ENCODE data around the gene TSHZ2.

TSHZ2 gene

DNA sequence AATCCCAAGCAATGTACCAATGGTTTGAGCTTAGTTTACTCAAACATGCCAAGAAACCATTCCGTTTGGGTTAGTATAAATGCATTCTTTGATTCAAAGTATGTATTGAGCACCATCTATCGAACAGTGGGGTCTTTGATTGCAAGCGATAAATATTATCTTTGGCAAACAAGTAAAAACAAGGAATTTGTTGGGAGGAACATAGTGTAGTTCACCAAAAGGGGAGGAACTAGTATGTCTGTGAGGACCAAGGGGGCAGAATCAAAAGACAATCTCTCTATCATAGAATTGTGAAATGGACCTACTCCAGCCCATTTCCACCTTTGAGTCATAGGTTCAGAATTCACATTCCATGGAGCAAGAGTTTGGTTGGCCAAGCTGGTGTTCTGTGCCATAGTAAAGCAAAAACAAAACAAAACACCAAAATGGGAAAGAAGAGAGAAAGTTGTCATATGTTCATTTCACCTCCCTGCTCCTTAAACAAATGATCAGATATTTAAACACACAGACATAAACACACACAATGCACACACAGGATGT, 266.0 kb downstream of the TSHZ2 start:
- POLR2A ChIA-PET, result no interaction called here
- CTCF ChIA-PET, result no interaction called here

GRCh38 chr20:53243152-53243551, 271.0 kb downstream of the TSHZ2 start:
- DNase-seq (ENCODE audit: extremely low spot score), result no peak
- no peak for TF ChIP-seq FOXM1 (IDR thresholded peaks at IDR 0.05; ENCODE audit: borderline replicate concordance)
- no peak for TF ChIP-seq TARDBP (IDR thresholded peaks at IDR 0.05)
- TF ChIP-seq BHLHE40 (IDR thresholded peaks at IDR 0.05; ENCODE audit: borderline replicate concordance), result no peak
- TF ChIP-seq, protein P1, sequence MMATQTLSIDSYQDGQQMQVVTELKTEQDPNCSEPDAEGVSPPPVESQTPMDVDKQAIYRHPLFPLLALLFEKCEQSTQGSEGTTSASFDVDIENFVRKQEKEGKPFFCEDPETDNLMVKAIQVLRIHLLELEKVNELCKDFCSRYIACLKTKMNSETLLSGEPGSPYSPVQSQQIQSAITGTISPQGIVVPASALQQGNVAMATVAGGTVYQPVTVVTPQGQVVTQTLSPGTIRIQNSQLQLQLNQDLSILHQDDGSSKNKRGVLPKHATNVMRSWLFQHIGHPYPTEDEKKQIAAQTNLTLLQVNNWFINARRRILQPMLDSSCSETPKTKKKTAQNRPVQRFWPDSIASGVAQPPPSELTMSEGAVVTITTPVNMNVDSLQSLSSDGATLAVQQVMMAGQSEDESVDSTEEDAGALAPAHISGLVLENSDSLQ (IDR thresholded peaks at IDR 0.05), result no peak
- no peak for TF ChIP-seq L3MBTL2 (conservative IDR thresholded peaks at IDR 0.05)
- no peak for TF ChIP-seq NFRKB (IDR thresholded peaks at IDR 0.05)
- no peak for TF ChIP-seq SP1 (IDR thresholded peaks at IDR 0.05)
- no peak for TF ChIP-seq ARNT (IDR thresholded peaks at IDR 0.05)
- no peak for TF ChIP-seq ZNF384 (IDR thresholded peaks at IDR 0.05)
- TF ChIP-seq ELF4 (IDR thresholded peaks at IDR 0.05), result no peak
- no peak for TF ChIP-seq FOXK2 (IDR thresholded peaks at IDR 0.05)
- TF ChIP-seq CTBP1 (IDR thresholded peaks at IDR 0.05; ENCODE audit: borderline replicate concordance), result no peak
- POLR2A ChIA-PET, result no interaction called here
- CTCF ChIA-PET, result interaction anchor here (0.7 kb wide), 1 partner anchor 610 kb away, joined by 3 read pairs; no protein-coding TSS in a partner anchor

More for the DNA sequence above, 266.0 kb downstream of the TSHZ2 start:
- no peak for DNase-seq (ENCODE audit: extremely low spot score)
- TF ChIP-seq L3MBTL2 (conservative IDR thresholded peaks at IDR 0.05) (no peak), SUZ12 (IDR thresholded peaks at IDR 0.05) (no peak), ELF4 (IDR thresholded peaks at IDR 0.05) (no peak), HDGF (IDR thresholded peaks at IDR 0.05; ENCODE audit: borderline replicate concordance) (no peak), LEF1 (IDR thresholded peaks at IDR 0.05; ENCODE audit: borderline replicate concordance) (no peak), FOXA1 (IDR thresholded peaks at IDR 0.05) (no peak), SP1 (IDR thresholded peaks at IDR 0.05) (no peak), ARNT (IDR thresholded peaks at IDR 0.05) (no peak), FOXK2 (IDR thresholded peaks at IDR 0.05) (no peak)
- TF ChIP-seq, protein P1 (IDR thresholded peaks at IDR 0.05), result no peak

- no peak for DNase-seq (ENCODE audit: extremely low spot score)
- ChIA-PET POLR2A (no interaction called here), CTCF (no interaction called here)
- TF ChIP-seq FOXK2 (IDR thresholded peaks at IDR 0.05) (no peak), SP1 (IDR thresholded peaks at IDR 0.05) (no peak)
Observed at GRCh38 chr20:53244711-53245110, 272.6 kb downstream of the TSHZ2 start.

DNA sequence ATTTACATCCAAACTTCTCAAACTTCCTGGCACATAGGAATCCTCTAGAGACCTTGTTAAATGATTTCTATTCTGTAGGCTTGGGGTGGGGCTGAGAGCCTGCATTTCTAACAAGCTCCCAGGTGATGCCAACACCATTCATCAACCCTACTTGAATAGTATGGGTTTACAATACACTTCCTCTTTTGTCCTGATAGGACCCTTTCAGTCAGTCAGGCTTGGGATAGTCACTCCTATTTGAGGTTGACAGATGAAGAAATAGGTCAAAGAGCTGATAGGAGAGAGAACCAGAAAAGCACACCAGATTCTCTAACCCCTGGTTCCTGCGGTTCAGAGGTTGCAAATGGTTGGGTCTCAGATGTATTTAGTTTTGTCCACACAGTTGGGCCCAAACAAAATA, 273.4 kb downstream of the TSHZ2 start:
- ChIA-PET POLR2A (no interaction called here), CTCF (no interaction called here)
- TF ChIP-seq FOXM1 (IDR thresholded peaks at IDR 0.05; ENCODE audit: borderline replicate concordance) (no peak), ZNF384 (IDR thresholded peaks at IDR 0.05) (no peak), SUZ12 (IDR thresholded peaks at IDR 0.05) (no peak), NFRKB (IDR thresholded peaks at IDR 0.05) (no peak), L3MBTL2 (conservative IDR thresholded peaks at IDR 0.05) (no peak), LEF1 (IDR thresholded peaks at IDR 0.05; ENCODE audit: borderline replicate concordance) (no peak), FOXK2 (IDR thresholded peaks at IDR 0.05) (no peak), ARNT (IDR thresholded peaks at IDR 0.05) (no peak), TARDBP (IDR thresholded peaks at IDR 0.05) (no peak), BHLHE40 (IDR thresholded peaks at IDR 0.05; ENCODE audit: borderline replicate concordance) (no peak), ELF4 (IDR thresholded peaks at IDR 0.05) (no peak), FOXA1 (IDR thresholded peaks at IDR 0.05) (no peak)
- TF ChIP-seq, protein P1 (IDR thresholded peaks at IDR 0.05), result no peak
- DNase-seq (ENCODE audit: extremely low spot score), result no peak

GRCh38 chr20:53247468-53248103, 275.4 kb downstream of the TSHZ2 start:
- ChIA-PET CTCF (no interaction called here), POLR2A (no interaction called here)
- no peak for TF ChIP-seq ELF4 (IDR thresholded peaks at IDR 0.05)
- TF ChIP-seq, protein P1 (IDR thresholded peaks at IDR 0.05), result no peak
- no peak for TF ChIP-seq FOXA1 (IDR thresholded peaks at IDR 0.05)
- no peak for TF ChIP-seq ZNF384 (IDR thresholded peaks at IDR 0.05)
- no peak for TF ChIP-seq HDGF (IDR thresholded peaks at IDR 0.05; ENCODE audit: borderline replicate concordance)
- TF ChIP-seq FOXK2 (IDR thresholded peaks at IDR 0.05), result no peak
- no peak for TF ChIP-seq ARNT (IDR thresholded peaks at IDR 0.05)
- no peak for TF ChIP-seq TARDBP (IDR thresholded peaks at IDR 0.05)
- TF ChIP-seq LEF1 (IDR thresholded peaks at IDR 0.05; ENCODE audit: borderline replicate concordance), result no peak
- TF ChIP-seq SP1 (IDR thresholded peaks at IDR 0.05), result no peak
- TF ChIP-seq SUZ12 (IDR thresholded peaks at IDR 0.05), result no peak
- no peak for TF ChIP-seq L3MBTL2 (conservative IDR thresholded peaks at IDR 0.05)
- TF ChIP-seq BHLHE40 (IDR thresholded peaks at IDR 0.05; ENCODE audit: borderline replicate concordance), result no peak
- no peak for TF ChIP-seq CTBP1 (IDR thresholded peaks at IDR 0.05; ENCODE audit: borderline replicate concordance)
- no peak for TF ChIP-seq FOXM1 (IDR thresholded peaks at IDR 0.05; ENCODE audit: borderline replicate concordance)
- no peak for TF ChIP-seq NFRKB (IDR thresholded peaks at IDR 0.05)
- no peak for DNase-seq (ENCODE audit: extremely low spot score)

DNA sequence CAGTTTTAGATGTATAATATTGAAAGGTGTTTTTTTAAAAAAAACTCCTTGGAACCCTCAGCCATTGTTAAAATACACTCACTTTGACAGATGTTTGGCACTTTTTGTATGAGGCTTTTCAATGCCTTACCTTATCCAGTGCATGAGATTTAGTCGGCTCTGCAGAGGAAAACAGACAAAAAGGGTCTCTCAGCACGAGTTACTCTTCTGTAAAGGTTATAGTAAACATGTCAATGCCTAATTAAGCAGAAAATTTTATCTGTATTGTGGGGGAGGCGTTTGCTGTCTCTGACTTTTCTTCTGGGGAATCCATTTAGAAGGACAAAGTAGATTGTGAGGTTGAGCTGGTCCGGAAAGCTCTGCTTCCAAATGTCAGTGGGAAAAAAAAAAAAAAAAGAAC, 278.3 kb downstream of the TSHZ2 start:
- no peak for DNase-seq (ENCODE audit: extremely low spot score)
- CTCF ChIA-PET, result no interaction called here
- POLR2A ChIA-PET, result no interaction called here
- TF ChIP-seq SP1 (IDR thresholded peaks at IDR 0.05), result no peak
- no peak for TF ChIP-seq BHLHE40 (IDR thresholded peaks at IDR 0.05; ENCODE audit: borderline replicate concordance)
- TF ChIP-seq ARNT (IDR thresholded peaks at IDR 0.05), result no peak
- no peak for TF ChIP-seq LEF1 (IDR thresholded peaks at IDR 0.05; ENCODE audit: borderline replicate concordance)
- no peak for TF ChIP-seq FOXM1 (IDR thresholded peaks at IDR 0.05; ENCODE audit: borderline replicate concordance)
- TF ChIP-seq CTBP1 (IDR thresholded peaks at IDR 0.05; ENCODE audit: borderline replicate concordance), result no peak
- TF ChIP-seq TARDBP (IDR thresholded peaks at IDR 0.05), result no peak
- no peak for TF ChIP-seq SUZ12 (IDR thresholded peaks at IDR 0.05)

All from HEK293T (cell line).